Right kidney (tissue), 9 donors: ENCODE data around the gene DCLK1.

Experiments
- DNase-seq: peaks from one replicate; pipeline ENCODE4 v3.0.0-alpha.2; 2016
- long read RNA-seq, 8 donors: transcript quantifications; one replicate each; lab custom pipeline, GENCODE V29; 2026

The DCLK1 gene
- long read RNA-seq, donor 1, full-length matches to known transcripts = 1 of 1 reads
- long read RNA-seq, donor 1, partial matches to known transcripts = 0 of 1 reads
- long read RNA-seq, donor 1, other reads (novel, unspliced or antisense) = 0 of 1 reads
- long read RNA-seq, donor 2 = 0 reads
- long read RNA-seq, donor 3 = 0 reads
- long read RNA-seq, donor 4, partial matches to known transcripts = 0 of 1 reads
- long read RNA-seq, donor 4, other reads (novel, unspliced or antisense) = 0 of 1 reads
- long read RNA-seq, donor 5 = 0 reads
- long read RNA-seq, donor 6 = 0 reads
- long read RNA-seq, donor 7, partial matches to known transcripts = 0 of 2 reads
- long read RNA-seq, donor 7, other reads (novel, unspliced or antisense) = 0 of 2 reads
- long read RNA-seq, donor 8 = 0 reads

- peak; percentile 56 for DNase-seq
These were observed at the start of gene DCLK1 for GRCh38 chr13:36131222-36131930. Gene DCLK1 (minus strand): TSS chr13:36131382.

GRCh38 chr13:36175621-36176020 lies 44.4 kb upstream of the DCLK1 start:
- DNase-seq = no peak

- no peak for DNase-seq
These were observed 43.7 kb upstream of the DCLK1 start for GRCh38 chr13:36174923-36175322.

GRCh38 chr13:36173571-36174322 lies 42.6 kb upstream of the DCLK1 start:
- DNase-seq = no peak

GRCh38 chr13:36166046-36166445 lies 34.9 kb upstream of the DCLK1 start:
- DNase-seq = no peak

GRCh38 chr13:36163809-36164308 lies 32.7 kb upstream of the DCLK1 start:
- peak; percentile 27 for DNase-seq

GRCh38 chr13:36163286-36163685 lies 32.1 kb upstream of the DCLK1 start:
- DNase-seq = no peak

GRCh38 chr13:36160297-36160696 lies 29.1 kb upstream of the DCLK1 start:
- DNase-seq = no peak

GRCh38 chr13:36158611-36159010 lies 27.4 kb upstream of the DCLK1 start:
- no peak for DNase-seq

- no peak for DNase-seq
These were observed 26.3 kb upstream of the DCLK1 start for GRCh38 chr13:36157480-36157879.

- peak; percentile 41 for DNase-seq
These were observed 23.5 kb upstream of the DCLK1 start for GRCh38 chr13:36154567-36155291.

- no peak for DNase-seq
These were observed 20.4 kb upstream of the DCLK1 start for GRCh38 chr13:36151591-36151990.

- DNase-seq = no peak
These were observed 17.3 kb upstream of the DCLK1 start for GRCh38 chr13:36148446-36148845.

- DNase-seq = no peak
These were observed 16.1 kb upstream of the DCLK1 start for GRCh38 chr13:36147330-36147729.

- no peak for DNase-seq
These were observed 15.5 kb upstream of the DCLK1 start for GRCh38 chr13:36146511-36147269.

GRCh38 chr13:36143738-36144137 lies 12.6 kb upstream of the DCLK1 start:
- DNase-seq = no peak

- DNase-seq = no peak
These were observed 11.6 kb upstream of the DCLK1 start for GRCh38 chr13:36142735-36143134.

- no peak for DNase-seq
These were observed 4.7 kb upstream of the DCLK1 start for GRCh38 chr13:36135876-36136275.

GRCh38 chr13:36134632-36135031 lies 3.5 kb upstream of the DCLK1 start:
- no peak for DNase-seq

GRCh38 chr13:36133950-36134626 lies 2.9 kb upstream of the DCLK1 start:
- no peak for DNase-seq

- no peak for DNase-seq
These were observed 1.2 kb upstream of the DCLK1 start for GRCh38 chr13:36132376-36132775.
